HepG2 (cell line): ENCODE results near the gene RNF148. TPM values are rescaled to one million over a fixed set of nuclear protein-coding genes. Genes with fewer than 3 reads are reported as not detected.

Experiments used
- ATAC-seq: fragments of 200-7000 bp; cut with Tn5 transposase; 3 replicates; pipeline ENCODE4 v1.9.1; 2020; ENCODE audit warnings: mild to moderate bottlenecking, moderate library complexity
- BruUV-seq: library from RNA; stranded (reverse); fragments of 400-500 nt; replicated peaks from 2 replicates; lab custom pipeline; 2021; lab: Mats Ljungman, UMichigan
- CTCF ChIA-PET: fragments of 300-600 bp; formaldehyde crosslinking; extraction: SDS; loops from one replicate; lab custom pipeline; 2021; ENCODE audit warnings: low total read pairs, inconsistent platforms, low intra/inter-chr PET ratio; lab: Yijun Ruan, JAX
- POLR2A ChIA-PET: fragments of 350-600 bp; sonication (Branson Sonifier 250); formaldehyde crosslinking; loops from one replicate; lab custom pipeline; 2020; ENCODE audit warnings: antibody characterized with exemption, inconsistent platforms; lab: Yijun Ruan, JAX
- DNase-seq: peaks from one replicate; pipeline ENCODE4 v3.0.0-alpha.2; 2015; ENCODE audit warnings: low spot score
- FAIRE-seq: peaks from 3 replicates; lab custom pipeline; 2011; peaks lifted over from hg19 to GRCh38; lab: Jason Lieb, UNC
- H2AFZ ChIP-seq: one replicate; pipeline ENCODE4 v1.6.1; 2011; ENCODE audit warnings: low read length, inconsistent platforms
- H3K27ac ChIP-seq: fragments of 300-600 bp; 3 replicates; pipeline ENCODE4 v1.8.0; 2011; ENCODE audit warnings: mixed run types, mild to moderate bottlenecking, mixed read lengths, low read length, inconsistent platforms; ENCODE audit not compliant: insufficient read depth; ENCODE audit errors: extremely low read length
- H3K27me3 ChIP-seq, 2 experiments: fragments of 200-600 bp in 1 of 2; 2 replicates in 1 of 2; 3 replicates in 1 of 2; pipeline versions ENCODE4 v1.6.0 to v1.8.0; 2011; ENCODE audit warnings: low read length in 2 of 2, mild to moderate bottlenecking in 2 of 2, moderate library complexity in 2 of 2, inconsistent platforms in 1 of 2; ENCODE audit not compliant: insufficient read depth in 2 of 2, control insufficient read depth in 1 of 2
- H3K36me3 ChIP-seq, 2 experiments: fragments of 200-600 bp in 1 of 2; replicated peaks in 1 of 2; 2 replicates in 1 of 2; 3 replicates in 1 of 2; pipeline versions ENCODE4 v1.5.1 to v1.8.0; 2011; ENCODE audit warnings: low read length in 2 of 2, inconsistent platforms in 1 of 2; ENCODE audit not compliant: insufficient read depth in 2 of 2, control insufficient read depth in 1 of 2
- H3K4me1 ChIP-seq: 2 replicates; pipeline ENCODE4 v1.5.1; 2012; ENCODE audit warnings: low read length, inconsistent platforms; ENCODE audit not compliant: insufficient read depth
- H3K4me2 ChIP-seq: 2 replicates; pipeline ENCODE4 v1.6.0; 2011; ENCODE audit warnings: low read depth, low read length, inconsistent platforms
- H3K4me3 ChIP-seq, 3 experiments: fragments of 200-600 bp in 1 of 3; sonication (generic), shearing (Covaris generic) in 1 of 3; replicated peaks in 1 of 3; 2 replicates each; pipeline ENCODE4 v1.5.1; 2011 to 2016; ENCODE audit warnings: low read length in 3 of 3, inconsistent platforms in 2 of 3, low read depth in 2 of 3, mild to moderate bottlenecking in 2 of 3, control low read depth in 1 of 3, mixed read lengths in 1 of 3; ENCODE audit not compliant: insufficient read depth in 1 of 3
- H3K79me2 ChIP-seq: one replicate; pipeline ENCODE4 v1.6.1; 2011; ENCODE audit warnings: low read length, inconsistent platforms; ENCODE audit not compliant: insufficient read depth
- H3K9ac ChIP-seq: 2 replicates; pipeline ENCODE4 v1.6.0; 2011; ENCODE audit warnings: mild to moderate bottlenecking, low read depth, low read length, inconsistent platforms; ENCODE audit not compliant: insufficient read depth
- H3K9me3 ChIP-seq: 2 replicates; pipeline ENCODE4 v1.5.1; 2012; ENCODE audit warnings: mild to moderate bottlenecking, low read length
- H4K20me1 ChIP-seq: 2 replicates; pipeline ENCODE4 v1.6.0; 2011; ENCODE audit warnings: inconsistent platforms, mild to moderate bottlenecking, low read length, moderate library complexity; ENCODE audit not compliant: insufficient read depth
- AKAP8 ChIP-seq: sonication (generic); formaldehyde crosslinking; IDR thresholded peaks from 2 replicates; pipeline ENCODE4 v1.5.1; 2020; ENCODE audit warnings: mild to moderate bottlenecking, missing genetic modification reagents
- HNRNPK ChIP-seq: fragments of 200-400 bp; formaldehyde crosslinking; IDR thresholded peaks from 2 replicates; pipeline ENCODE4 v1.6.1; 2018; ENCODE audit warnings: low read length, low read depth, moderate library complexity, mild to moderate bottlenecking; ENCODE audit not compliant: poor library complexity, severe bottlenecking
- KLF16 ChIP-seq, 2 experiments: sonication (generic) in 1 of 2; formaldehyde crosslinking in 1 of 2; IDR thresholded peaks; 2 replicates each; pipeline versions ENCODE4 v1.6.1 to v1.8.0; 2016 to 2023; ENCODE audit warnings: missing genetic modification reagents in 2 of 2, missing compliant biosample characterization in 1 of 2
- MEF2D ChIP-seq: sonication (generic); formaldehyde crosslinking; IDR thresholded peaks from 2 replicates; pipeline ENCODE4 v1.5.1; 2020; ENCODE audit warnings: mild to moderate bottlenecking, missing genetic modification reagents
- NR2C2 ChIP-seq: sonication (generic); formaldehyde crosslinking; IDR thresholded peaks from 2 replicates; pipeline ENCODE4 v1.4.0; 2020; ENCODE audit warnings: missing genetic modification reagents, mild to moderate bottlenecking, moderate library complexity, borderline replicate concordance
- SIX1 ChIP-seq: sonication (generic); formaldehyde crosslinking; IDR thresholded peaks from 2 replicates; pipeline ENCODE4 v1.4.0; 2020; ENCODE audit warnings: missing genetic modification reagents, borderline replicate concordance
- ZMYM4 ChIP-seq: sonication (generic); formaldehyde crosslinking; IDR thresholded peaks from 2 replicates; pipeline ENCODE4 v1.8.1; 2023; ENCODE audit warnings: mild to moderate bottlenecking, missing genetic modification reagents
- ZSCAN20 ChIP-seq: sonication (generic); formaldehyde crosslinking; IDR thresholded peaks from 2 replicates; pipeline ENCODE4 v1.4.0; 2020; ENCODE audit warnings: missing genetic modification reagents, mild to moderate bottlenecking, borderline replicate concordance
- WGBS: methylation state at CpG from one replicate; pipeline ENCODE4 v1.1.6; 2017; ENCODE audit warnings: low lambda C conversion rate; 5-methylcytosine and 5-hydroxymethylcytosine counted together
- in situ Hi-C: cut with HindIII; loops from 2 replicates; pipeline ENCODE4 v1.10.0; 2017; ENCODE audit warnings: low pct_unique_long_range_greater_than_20kb; ENCODE audit not compliant: extremely low pct_ligation_motif_present
- intact Hi-C: fragments of 100-400 bp; cut with micrococcal nuclease; formaldehyde crosslinking; loops from one replicate; pipeline ENCODE4 v1.10.0; 2022; ENCODE audit not compliant: unreplicated experiment
- polyA plus RNA-seq, 8 experiments: library from polyadenylated mRNA; depleted of rRNA in 3 of 8; stranded (reverse) in 7 of 8; unstranded in 1 of 8; fragments of >200 nt; fragmentation: Illumina TruSeq in 4 of 8; extraction: Trizol in 4 of 8; gene quantifications; 2 replicates each; pipeline versions ENCODE4 v1.2.1 to v1.2.3, GENCODE V29; 2011 to 2016; ENCODE audit warnings: low read depth in 4 of 8, missing spikeins in 1 of 8, mixed read lengths in 1 of 8; ENCODE audit not compliant: insufficient read depth in 1 of 8
- total RNA-seq, 5 experiments: library from RNA; depleted of rRNA; stranded (reverse); fragments of >200 nt; fragmentation: Illumina TruSeq; extraction: Trizol; gene quantifications; 2 replicates each; pipeline ENCODE4 v1.2.3, GENCODE V29; 2016; ENCODE audit warnings: low read depth in 1 of 5
- TF ChIP-seq, protein P1 (sequence below): sonication (generic); formaldehyde crosslinking; IDR thresholded peaks from 2 replicates; pipeline ENCODE4 v1.5.1; 2020; ENCODE audit warnings: missing genetic modification reagents, mild to moderate bottlenecking, borderline replicate concordance

The RNF148 gene
- total and polyA plus RNA-seq, 2 of the 13 experiments (the other 11 are each of a cell fraction or from before 2014, with no cell fraction given): 0.16 to 1.6 TPM

DNA sequence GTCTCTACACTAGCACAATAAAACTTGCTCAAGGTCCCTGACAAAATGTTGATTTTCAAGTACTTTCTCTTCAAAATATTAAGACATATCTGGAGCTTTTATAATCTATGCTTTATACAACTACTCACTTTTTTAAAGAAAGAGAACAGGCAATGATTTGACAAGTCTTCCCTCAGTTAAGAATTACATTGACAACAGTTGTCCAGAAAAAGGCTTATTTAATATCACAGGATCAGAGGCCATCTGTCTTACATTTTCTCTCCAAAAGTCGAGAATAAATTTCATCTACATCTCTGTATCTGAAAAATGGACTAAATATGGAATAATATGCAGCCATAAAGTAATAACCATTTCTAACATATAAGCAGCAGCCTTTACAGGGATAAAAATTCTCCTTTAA is 8.2 kb upstream of the RNF148 start (continued):
- TF ChIP-seq SIX1 (CRISPR knock-in tag) (no peak), HNRNPK (no peak), ZSCAN20 (CRISPR knock-in tag) (no peak), KLF16 (CRISPR knock-in tag; IDR thresholded peaks at IDR 0.05) (no peak), MEF2D (no peak), ZMYM4 (CRISPR knock-in tag) (no peak)
- TF ChIP-seq, protein P1, sequence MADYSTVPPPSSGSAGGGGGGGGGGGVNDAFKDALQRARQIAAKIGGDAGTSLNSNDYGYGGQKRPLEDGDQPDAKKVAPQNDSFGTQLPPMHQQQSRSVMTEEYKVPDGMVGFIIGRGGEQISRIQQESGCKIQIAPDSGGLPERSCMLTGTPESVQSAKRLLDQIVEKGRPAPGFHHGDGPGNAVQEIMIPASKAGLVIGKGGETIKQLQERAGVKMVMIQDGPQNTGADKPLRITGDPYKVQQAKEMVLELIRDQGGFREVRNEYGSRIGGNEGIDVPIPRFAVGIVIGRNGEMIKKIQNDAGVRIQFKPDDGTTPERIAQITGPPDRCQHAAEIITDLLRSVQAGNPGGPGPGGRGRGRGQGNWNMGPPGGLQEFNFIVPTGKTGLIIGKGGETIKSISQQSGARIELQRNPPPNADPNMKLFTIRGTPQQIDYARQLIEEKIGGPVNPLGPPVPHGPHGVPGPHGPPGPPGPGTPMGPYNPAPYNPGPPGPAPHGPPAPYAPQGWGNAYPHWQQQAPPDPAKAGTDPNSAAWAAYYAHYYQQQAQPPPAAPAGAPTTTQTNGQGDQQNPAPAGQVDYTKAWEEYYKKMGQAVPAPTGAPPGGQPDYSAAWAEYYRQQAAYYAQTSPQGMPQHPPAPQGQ: no peak

DNA sequence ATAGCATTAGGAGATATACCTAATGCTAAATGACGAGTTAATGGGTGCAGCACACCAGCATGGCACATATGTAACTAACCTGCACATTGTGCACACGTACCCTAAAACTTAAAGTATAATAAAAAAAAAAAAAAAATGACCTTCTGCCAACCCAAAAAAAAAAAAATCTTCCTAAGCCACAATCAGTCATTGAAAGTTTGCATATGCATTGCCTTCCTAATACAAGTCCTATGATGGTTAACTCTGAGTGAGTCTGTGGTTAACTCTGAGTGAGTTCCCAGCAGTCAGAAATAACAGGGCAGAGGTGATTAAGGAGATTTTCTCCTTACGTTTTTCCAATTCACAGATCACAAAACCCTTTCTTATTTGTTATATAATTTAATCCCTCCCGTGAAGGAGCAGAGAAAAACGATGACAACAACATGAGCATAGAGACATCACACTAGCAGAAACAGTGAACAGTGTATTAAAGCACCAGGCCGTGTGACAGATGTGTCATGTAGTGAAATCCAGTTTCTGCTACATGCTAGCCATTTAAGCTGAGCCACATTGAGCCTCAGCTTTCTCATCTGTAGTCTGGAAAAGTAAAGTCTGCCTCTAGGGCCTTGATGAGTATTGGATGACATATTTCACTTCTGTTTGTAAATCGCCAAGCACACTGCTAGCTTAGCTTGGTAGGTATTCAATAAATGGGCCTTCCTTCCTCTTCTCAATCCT is 7.4 kb upstream of the RNF148 start:
- POLR2A ChIA-PET: no interaction called here
- no peak overlapping the region for H3K4me2 ChIP-seq
- TF ChIP-seq NR2C2 (CRISPR knock-in tag): no peak
- TF ChIP-seq AKAP8 (CRISPR knock-in tag): no peak
- TF ChIP-seq, all 625 proteins: peak for 0
- H3K4me1 ChIP-seq: peaks cover 20% of the 10 kb centered on the region
- no peak overlapping the region for H3K9ac ChIP-seq
- H4K20me1 ChIP-seq: no peaks in the 10 kb centered on the region
- ATAC-seq (no peak), DNase-seq (no peak), FAIRE-seq (no peak)
- H2AFZ ChIP-seq: no peak overlapping the region
- no peaks in the 10 kb centered on the region for H3K79me2 ChIP-seq
- intact Hi-C loops (no loop called here), in situ Hi-C loops (no loop called here)
- no peaks in the 10 kb centered on the region for H3K36me3 ChIP-seq
- H3K4me3 ChIP-seq: no peak overlapping the region
- no peaks in the 10 kb centered on the region for H3K27me3 ChIP-seq
- 93% methylated on average over 7 of the region's 7 CpGs for WGBS
- BruUV-seq: TSS peak; percentile 30
- H3K27ac ChIP-seq: no peak overlapping the region
- H3K9me3 ChIP-seq: no peaks in the 10 kb centered on the region
- CTCF ChIA-PET: no interaction called here
